ENCODE results near the gene ATP6V1G1.

Gene ATP6V1G1

GRCh38 chr9:114587345-114588202 is at the start of gene ATP6V1G1:
ATP6V1G1 (plus strand) TSS chr9:114587769; CDS start chr9:114587839, 70 bp downstream.
- no peaks in the 10 kb centered on the region for H3K9me3 Mint-ChIP-seq
- peak within 1 kb of the TSS; percentile 98 for H3K4me3 Mint-ChIP-seq
- peak within 1 kb of the TSS; percentile 96 for H3K27ac Mint-ChIP-seq
- peaks cover 33% of the 10 kb centered on the region for H3K4me1 Mint-ChIP-seq
- ATAC-seq (ENCODE audit: low read depth): peak; percentile 84
- no peaks in the 10 kb centered on the region for H3K27me3 Mint-ChIP-seq
- peaks cover 6% of the 10 kb centered on the region for H3K36me3 Mint-ChIP-seq
- DNase-seq (ENCODE audit: low spot score in 2 of 2): peak; percentile 90 to 97

GRCh38 chr9:114538241-114538640 is 49.3 kb upstream of the ATP6V1G1 start:
- H3K27ac Mint-ChIP-seq: no peak overlapping the region
- H3K27me3 Mint-ChIP-seq: no peaks in the 10 kb centered on the region
- no peak overlapping the region for H3K4me3 Mint-ChIP-seq
- peaks cover 2% of the 10 kb centered on the region for H3K36me3 Mint-ChIP-seq
- peak; percentile 100 for ATAC-seq (ENCODE audit: low read depth)
- DNase-seq (ENCODE audit: low spot score in 2 of 2): peak; percentile 32 to 54
- no peaks in the 10 kb centered on the region for H3K9me3 Mint-ChIP-seq
- H3K4me1 Mint-ChIP-seq: peaks cover 16% of the 10 kb centered on the region

- H3K36me3 Mint-ChIP-seq: peaks cover 2% of the 10 kb centered on the region
- H3K9me3 Mint-ChIP-seq: no peaks in the 10 kb centered on the region
- no peak overlapping the region for H3K4me3 Mint-ChIP-seq
- DNase-seq (ENCODE audit: low spot score in 2 of 2) (no peak), ATAC-seq (ENCODE audit: low read depth) (no peak)
- no peak overlapping the region for H3K27ac Mint-ChIP-seq
- no peaks in the 10 kb centered on the region for H3K27me3 Mint-ChIP-seq
- peaks cover 16% of the 10 kb centered on the region for H3K4me1 Mint-ChIP-seq
Measured at GRCh38 chr9:114539701-114540380, 47.7 kb upstream of the ATP6V1G1 start.

- Mint-ChIP-seq H3K9me3 (no peaks in the 10 kb centered on the region), H3K4me3 (no peak overlapping the region), H3K27me3 (peaks cover 4% of the 10 kb centered on the region), H3K36me3 (no peaks in the 10 kb centered on the region), H3K27ac (no peak overlapping the region), H3K4me1 (peaks cover 2% of the 10 kb centered on the region)
- no peak for DNase-seq (ENCODE audit: low spot score in 2 of 2)
- ATAC-seq (ENCODE audit: low read depth): no peak
Measured at GRCh38 chr9:114545055-114545454, 42.5 kb upstream of the ATP6V1G1 start.

- H3K4me1 Mint-ChIP-seq: peaks cover 2% of the 10 kb centered on the region
- no peaks in the 10 kb centered on the region for H3K9me3 Mint-ChIP-seq
- no peak overlapping the region for H3K4me3 Mint-ChIP-seq
- DNase-seq (ENCODE audit: low spot score in 2 of 2): no peak
- no peak for ATAC-seq (ENCODE audit: low read depth)
- H3K27ac Mint-ChIP-seq: no peak overlapping the region
- H3K27me3 Mint-ChIP-seq: peaks cover 4% of the 10 kb centered on the region
- no peaks in the 10 kb centered on the region for H3K36me3 Mint-ChIP-seq
Measured at GRCh38 chr9:114546851-114547250, 40.7 kb upstream of the ATP6V1G1 start.

GRCh38 chr9:114549697-114550330 is 37.8 kb upstream of the ATP6V1G1 start:
- H3K4me3 Mint-ChIP-seq: no peak overlapping the region
- H3K27me3 Mint-ChIP-seq: peaks cover 4% of the 10 kb centered on the region
- no peaks in the 10 kb centered on the region for H3K36me3 Mint-ChIP-seq
- H3K4me1 Mint-ChIP-seq: peaks cover 2% of the 10 kb centered on the region
- DNase-seq (ENCODE audit: low spot score in 2 of 2) (no peak), ATAC-seq (ENCODE audit: low read depth) (peak; percentile 41)
- no peak overlapping the region for H3K27ac Mint-ChIP-seq
- no peaks in the 10 kb centered on the region for H3K9me3 Mint-ChIP-seq

GRCh38 chr9:114551750-114552685 is 35.6 kb upstream of the ATP6V1G1 start:
- no peaks in the 10 kb centered on the region for H3K36me3 Mint-ChIP-seq
- peaks cover 2% of the 10 kb centered on the region for H3K4me1 Mint-ChIP-seq
- no peak for DNase-seq (ENCODE audit: low spot score in 2 of 2)
- H3K9me3 Mint-ChIP-seq: no peaks in the 10 kb centered on the region
- no peak for ATAC-seq (ENCODE audit: low read depth)
- H3K4me3 Mint-ChIP-seq: no peak overlapping the region
- H3K27ac Mint-ChIP-seq: no peak overlapping the region
- peaks cover 2% of the 10 kb centered on the region for H3K27me3 Mint-ChIP-seq

GRCh38 chr9:114552706-114553105 is 34.9 kb upstream of the ATP6V1G1 start:
- Mint-ChIP-seq H3K4me1 (peaks cover 2% of the 10 kb centered on the region), H3K27me3 (no peaks in the 10 kb centered on the region), H3K27ac (no peak overlapping the region), H3K4me3 (no peak overlapping the region), H3K36me3 (no peaks in the 10 kb centered on the region), H3K9me3 (no peaks in the 10 kb centered on the region)
- DNase-seq (ENCODE audit: low spot score in 2 of 2) (no peak), ATAC-seq (ENCODE audit: low read depth) (no peak)

- no peak overlapping the region for H3K27ac Mint-ChIP-seq
- no peaks in the 10 kb centered on the region for H3K36me3 Mint-ChIP-seq
Measured at GRCh38 chr9:114553202-114553601, 34.4 kb upstream of the ATP6V1G1 start.

GRCh38 chr9:114555696-114556095 is 31.9 kb upstream of the ATP6V1G1 start:
- DNase-seq (ENCODE audit: low spot score in 2 of 2) (no peak), ATAC-seq (ENCODE audit: low read depth) (no peak)
- Mint-ChIP-seq H3K36me3 (no peaks in the 10 kb centered on the region), H3K27ac (no peak overlapping the region), H3K4me3 (no peak overlapping the region), H3K27me3 (no peaks in the 10 kb centered on the region), H3K4me1 (peaks cover 7% of the 10 kb centered on the region), H3K9me3 (no peaks in the 10 kb centered on the region)

More at GRCh38 chr9:114553202-114553601, 34.4 kb upstream of the ATP6V1G1 start:
- no peaks in the 10 kb centered on the region for H3K27me3 Mint-ChIP-seq
- H3K4me1 Mint-ChIP-seq: peaks cover 4% of the 10 kb centered on the region
- no peak for DNase-seq (ENCODE audit: low spot score in 2 of 2)
- no peak for ATAC-seq (ENCODE audit: low read depth)
- H3K9me3 Mint-ChIP-seq: no peaks in the 10 kb centered on the region
- no peak overlapping the region for H3K4me3 Mint-ChIP-seq

GRCh38 chr9:114558027-114558675 is 29.4 kb upstream of the ATP6V1G1 start:
- H3K4me1 Mint-ChIP-seq: peaks cover 7% of the 10 kb centered on the region
- H3K9me3 Mint-ChIP-seq: no peaks in the 10 kb centered on the region
- no peak overlapping the region for H3K4me3 Mint-ChIP-seq
- ATAC-seq (ENCODE audit: low read depth): no peak
- no peaks in the 10 kb centered on the region for H3K27me3 Mint-ChIP-seq
- no peaks in the 10 kb centered on the region for H3K36me3 Mint-ChIP-seq
- no peak overlapping the region for H3K27ac Mint-ChIP-seq
- DNase-seq (ENCODE audit: low spot score in 2 of 2): no peak

- Mint-ChIP-seq H3K27me3 (no peaks in the 10 kb centered on the region), H3K4me3 (no peak overlapping the region), H3K36me3 (no peaks in the 10 kb centered on the region), H3K9me3 (no peaks in the 10 kb centered on the region), H3K4me1 (peaks cover 7% of the 10 kb centered on the region), H3K27ac (peak overlapping the region; percentile 74)
- ATAC-seq (ENCODE audit: low read depth): peak; percentile 26
- no peak for DNase-seq (ENCODE audit: low spot score in 2 of 2)
Measured at GRCh38 chr9:114559830-114560513, 27.6 kb upstream of the ATP6V1G1 start.
